Neuronal stem cell (in vitro differentiated cells): ENCODE measurements around the gene EML1.

Experiments
- DNase-seq: peaks from one replicate; pipeline ENCODE4 v3.0.0-alpha.2; 2013; ENCODE audit warnings: low spot score
- H2AFZ ChIP-seq: one replicate; pipeline ENCODE4 v1.6.1; 2013; ENCODE audit warnings: mild to moderate bottlenecking, low read length, inconsistent platforms
- H2AK5ac ChIP-seq: 2 replicates; pipeline ENCODE4 v1.6.1; 2013; ENCODE audit warnings: low read depth, mild to moderate bottlenecking, inconsistent platforms, low read length, moderate library complexity, mixed read lengths
- H2BK120ac ChIP-seq: 2 replicates; pipeline ENCODE4 v1.6.1; 2013; ENCODE audit warnings: low read depth, mild to moderate bottlenecking, inconsistent platforms, low read length, moderate library complexity, mixed read lengths
- H2BK12ac ChIP-seq: one replicate; pipeline ENCODE4 v1.6.1; 2013; ENCODE audit warnings: low read length, inconsistent platforms
- H2BK15ac ChIP-seq: 2 replicates; pipeline ENCODE4 v1.6.1; 2013; ENCODE audit warnings: mild to moderate bottlenecking, low read length, inconsistent platforms, mixed read lengths
- H2BK5ac ChIP-seq: one replicate; pipeline ENCODE4 v1.6.1; 2013; ENCODE audit warnings: inconsistent platforms, mild to moderate bottlenecking, low read length, moderate library complexity
- H3K14ac ChIP-seq: one replicate; pipeline ENCODE4 v1.6.1; 2013; ENCODE audit warnings: low read length, inconsistent platforms
- H3K18ac ChIP-seq: 2 replicates; pipeline ENCODE4 v1.6.1; 2013; ENCODE audit warnings: low read length, inconsistent platforms
- H3K23ac ChIP-seq: 2 replicates; pipeline ENCODE4 v1.6.1; 2013; ENCODE audit warnings: low read depth, mild to moderate bottlenecking, mixed read lengths, low read length, inconsistent platforms; ENCODE audit not compliant: poor library complexity
- H3K27ac ChIP-seq: replicated peaks from 3 replicates; pipeline ENCODE4 v1.5.1; 2013; ENCODE audit warnings: low read length, inconsistent platforms
- H3K27me3 ChIP-seq, 3 experiments: 2 replicates each; pipeline ENCODE4 v1.6.1; 2013; ENCODE audit warnings: low read length in 3 of 3, mild to moderate bottlenecking in 2 of 3, inconsistent platforms in 1 of 3, low read depth in 1 of 3, mixed read lengths in 1 of 3, moderate library complexity in 1 of 3; ENCODE audit not compliant: control insufficient read depth in 3 of 3, insufficient read depth in 3 of 3
- H3K36me3 ChIP-seq, 2 donors: replicated peaks in 1 of 2; 2 replicates each; pipeline ENCODE4 v1.6.1; 2013; ENCODE audit warnings: low read length in 2 of 2; ENCODE audit not compliant: control insufficient read depth in 2 of 2, insufficient read depth in 2 of 2
- H3K4ac ChIP-seq: 2 replicates; pipeline ENCODE4 v1.6.1; 2013; ENCODE audit warnings: inconsistent platforms, mild to moderate bottlenecking, low read length, moderate library complexity
- H3K4me1 ChIP-seq, 2 donors: 1 replicate in 1 of 2; 2 replicates in 1 of 2; pipeline ENCODE4 v1.6.1; 2013; ENCODE audit warnings: low read length in 2 of 2, low read depth in 1 of 2; ENCODE audit not compliant: control insufficient read depth in 2 of 2, insufficient read depth in 1 of 2
- H3K4me2 ChIP-seq: one replicate; pipeline ENCODE4 v1.6.1; 2013; ENCODE audit warnings: mild to moderate bottlenecking, low read length, inconsistent platforms; ENCODE audit not compliant: insufficient read depth, poor library complexity, severe bottlenecking
- H3K4me3 ChIP-seq, 2 donors: 2 replicates each; pipeline ENCODE4 v1.5.1; 2013; ENCODE audit warnings: low read length in 2 of 2, mild to moderate bottlenecking in 2 of 2, inconsistent platforms in 1 of 2, moderate library complexity in 1 of 2
- H3K79me1 ChIP-seq: one replicate; pipeline ENCODE4 v1.6.1; 2013; ENCODE audit warnings: low read depth, mild to moderate bottlenecking, inconsistent platforms, low read length, moderate library complexity
- H3K9ac ChIP-seq: one replicate; pipeline ENCODE4 v1.6.1; 2013; ENCODE audit warnings: mild to moderate bottlenecking, low read depth, low read length, inconsistent platforms; ENCODE audit not compliant: poor library complexity
- H3K9me3 ChIP-seq, 2 donors: replicated peaks in 1 of 2; 2 replicates each; pipeline versions ENCODE3 to v1.6.1; 2013; ENCODE audit warnings: low read length in 2 of 2, mild to moderate bottlenecking in 2 of 2, inconsistent platforms in 1 of 2, low read depth in 1 of 2, mixed read lengths in 1 of 2, moderate library complexity in 1 of 2; ENCODE audit not compliant: control insufficient read depth in 2 of 2, insufficient read depth in 1 of 2
- H4K8ac ChIP-seq: one replicate; pipeline ENCODE4 v1.6.1; 2013; ENCODE audit warnings: low read depth, mild to moderate bottlenecking, inconsistent platforms, low read length, moderate library complexity
- H4K91ac ChIP-seq: one replicate; pipeline ENCODE4 v1.6.1; 2013; ENCODE audit warnings: low read length, low read depth, mild to moderate bottlenecking, inconsistent platforms; ENCODE audit not compliant: poor library complexity
- WGBS, 2 donors: extraction: QIAGEN DNeasy Blood & Tissue Kit; methylation state at CpG; one replicate each; pipeline ENCODE4 v1.1.7; 2013; ENCODE audit warnings: missing lambda C conversion rate in 2 of 2, mixed read lengths in 1 of 2; ENCODE audit not compliant: insufficient read length in 2 of 2, insufficient replicate concordance in 1 of 2; ENCODE audit errors: extremely low coverage in 2 of 2; 5-methylcytosine and 5-hydroxymethylcytosine counted together

Gene EML1

DNA sequence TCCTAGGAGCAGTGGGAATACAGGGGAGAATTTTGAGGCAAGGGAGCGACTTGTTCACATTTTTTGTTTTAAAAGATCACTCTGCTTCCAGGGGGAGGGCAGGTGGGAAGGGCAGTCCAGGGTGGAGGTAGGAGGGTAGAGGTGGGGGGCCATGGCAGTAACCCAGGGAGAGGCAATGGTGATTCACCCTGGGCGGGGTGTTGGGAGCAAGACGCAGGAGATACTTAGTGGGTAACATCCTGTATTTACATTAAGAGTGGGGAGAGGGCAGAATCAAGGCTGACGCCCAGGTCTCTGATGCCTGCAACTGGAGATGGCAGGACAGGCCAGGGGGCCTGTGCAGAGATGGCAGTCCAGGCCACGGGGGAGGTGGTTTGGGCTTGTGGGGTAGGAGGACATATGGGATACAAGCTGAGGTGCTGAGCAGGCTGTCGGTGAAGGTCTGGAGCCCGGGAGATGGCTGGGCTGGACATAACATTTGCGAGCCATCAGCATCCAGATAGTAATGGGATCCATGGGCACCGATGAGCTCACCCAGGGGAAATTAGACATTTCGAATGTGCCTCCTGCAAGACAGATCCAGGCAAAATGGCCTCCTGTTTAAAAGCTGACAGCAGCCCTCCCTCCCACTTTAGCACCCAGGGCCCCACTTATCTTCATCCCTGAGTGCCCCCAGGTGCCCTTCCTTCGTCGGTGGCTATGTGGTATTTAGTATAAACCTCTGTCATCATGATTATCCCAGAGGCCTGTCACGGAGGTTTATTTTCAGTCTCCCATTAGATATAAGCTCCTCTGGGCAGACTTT, 9.3 kb downstream of the EML1 start:
- DNase-seq = no peak
- no peak overlapping the region for H2BK5ac ChIP-seq
- no peak overlapping the region for H3K9ac ChIP-seq
- no peaks in the 10 kb centered on the region for H3K36me3 ChIP-seq
- peaks cover 1% of the 10 kb centered on the region for H3K79me1 ChIP-seq
- H3K4me3 ChIP-seq = no peak overlapping the region
- WGBS, 2 donors = no CpG with 5 or more reads among the region's 13 CpGs
- H3K14ac ChIP-seq = no peak overlapping the region
- no peak overlapping the region for H3K18ac ChIP-seq
- no peak overlapping the region for H4K8ac ChIP-seq
- H2BK12ac ChIP-seq = no peak overlapping the region
- no peak overlapping the region for H3K23ac ChIP-seq
- H2BK15ac ChIP-seq = no peak overlapping the region
- H2BK120ac ChIP-seq = no peak overlapping the region
- H2AK5ac ChIP-seq = no peak overlapping the region
- no peaks in the 10 kb centered on the region for H3K27me3 ChIP-seq
- H2AFZ ChIP-seq = no peak overlapping the region
- H3K4ac ChIP-seq = no peak overlapping the region
- H4K91ac ChIP-seq = no peak overlapping the region
- peaks cover 9 to 19% of the 10 kb centered on the region in 2 donors for H3K4me1 ChIP-seq
- H3K27ac ChIP-seq = no peak overlapping the region
- no peak overlapping the region for H3K4me2 ChIP-seq
- peaks cover 0 to 4% of the 10 kb centered on the region in 2 donors for H3K9me3 ChIP-seq

DNA sequence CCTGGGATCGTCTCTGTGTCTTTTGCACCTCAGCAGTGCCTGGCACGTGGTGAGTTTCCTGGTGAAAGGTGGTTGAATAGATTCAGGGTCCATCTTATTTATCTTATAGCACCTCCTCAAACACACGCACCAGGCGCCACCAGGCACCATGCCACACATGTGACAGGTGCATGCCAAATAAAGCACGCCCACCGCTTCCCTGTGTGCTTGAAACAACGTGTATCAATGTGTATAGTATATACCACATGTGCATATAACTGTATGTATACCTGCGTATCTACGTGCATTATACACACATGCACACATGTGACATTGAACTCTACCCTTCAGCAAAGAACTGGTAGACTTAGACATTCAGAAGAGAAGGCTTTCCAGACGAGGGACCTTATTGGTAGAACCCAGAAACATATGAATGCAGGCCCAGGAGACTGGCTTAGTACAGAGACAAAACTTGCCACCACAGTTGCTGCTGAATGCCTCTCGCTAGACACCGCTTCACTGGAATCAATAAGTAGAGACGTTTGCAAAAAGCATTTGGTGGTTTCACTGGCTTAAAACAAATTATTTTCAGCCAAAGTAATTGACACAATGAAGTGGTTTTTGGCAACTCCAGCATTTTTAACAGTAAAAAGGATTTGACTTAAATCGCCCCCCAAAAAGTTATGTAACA, 10.0 kb downstream of the EML1 start:
- H2BK5ac ChIP-seq = no peak overlapping the region
- no peak overlapping the region for H3K9ac ChIP-seq
- no peak overlapping the region for H3K4me3 ChIP-seq
- no peak overlapping the region for H2AFZ ChIP-seq
- no CpG with 5 or more reads among the region's 14 CpGs for WGBS, 2 donors
- H3K79me1 ChIP-seq = peaks cover 1% of the 10 kb centered on the region
- H3K27me3 ChIP-seq = no peaks in the 10 kb centered on the region
- H3K4me2 ChIP-seq = no peak overlapping the region
- H3K23ac ChIP-seq = no peak overlapping the region
- no peak overlapping the region for H3K18ac ChIP-seq
- H3K4me1 ChIP-seq = peaks cover 9 to 22% of the 10 kb centered on the region in 2 donors
- no peak overlapping the region for H4K8ac ChIP-seq
- no peak overlapping the region for H3K27ac ChIP-seq
- no peak for DNase-seq
- H3K4ac ChIP-seq = no peak overlapping the region
- H3K9me3 ChIP-seq = no peaks in the 10 kb centered on the region
- no peak overlapping the region for H2BK15ac ChIP-seq
- no peak overlapping the region for H2BK120ac ChIP-seq
- no peaks in the 10 kb centered on the region for H3K36me3 ChIP-seq
- no peak overlapping the region for H2BK12ac ChIP-seq
- peak overlapping the region; percentile 5 for H4K91ac ChIP-seq
- H3K14ac ChIP-seq = no peak overlapping the region
- H2AK5ac ChIP-seq = no peak overlapping the region

DNA sequence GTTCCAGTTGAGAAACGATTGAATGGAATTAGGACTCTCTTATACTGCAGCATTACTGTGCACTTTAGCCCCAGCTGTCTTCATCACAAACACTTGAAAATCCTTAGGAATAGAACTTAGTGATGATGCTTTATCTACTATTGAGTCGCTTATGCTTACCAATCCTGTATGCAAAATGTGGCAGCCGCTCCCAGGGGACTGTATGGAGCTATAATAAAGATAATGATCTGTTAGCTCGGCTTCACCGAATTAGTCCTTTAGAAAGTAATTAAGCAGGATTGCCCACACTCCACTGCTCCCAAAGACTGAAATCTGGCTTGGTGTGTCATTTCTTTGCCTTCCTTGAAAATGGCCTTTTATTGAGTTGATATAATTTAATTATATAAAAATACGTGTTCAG, 10.6 kb downstream of the EML1 start:
- H3K27ac ChIP-seq = no peak overlapping the region

DNA sequence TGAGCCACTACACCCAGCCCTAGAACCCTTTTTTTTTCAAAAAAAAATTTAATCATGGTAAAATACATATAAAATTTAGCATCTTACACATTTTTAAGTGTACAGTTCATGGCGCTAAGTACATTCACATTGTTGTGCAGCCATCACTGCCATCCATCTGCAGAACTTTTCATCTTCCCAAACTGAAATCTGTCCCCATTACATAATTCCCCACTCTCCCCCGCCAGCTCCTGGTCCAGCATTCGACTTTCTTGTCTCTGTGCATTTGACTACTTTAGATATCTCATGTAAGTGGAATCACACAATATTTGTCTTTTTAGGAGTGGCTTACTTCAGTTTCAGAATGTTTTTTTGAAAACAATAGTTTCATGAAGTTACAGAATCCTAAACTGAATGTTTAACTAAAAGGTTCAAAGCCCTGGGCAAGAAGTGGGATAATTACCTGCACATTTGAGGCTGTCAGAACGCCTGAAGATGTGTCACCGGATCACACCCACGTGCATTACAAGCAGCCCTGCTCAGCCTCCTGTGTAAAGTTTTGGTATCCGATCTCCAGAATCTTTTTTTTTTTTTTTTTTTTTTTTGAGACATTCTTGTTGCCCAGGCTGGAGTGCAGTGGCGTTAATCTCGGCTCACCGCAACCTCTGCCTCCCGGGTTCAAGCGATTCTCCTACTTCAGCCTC, 12.7 kb downstream of the EML1 start:
- H2AK5ac ChIP-seq = no peak overlapping the region
- no peak overlapping the region for H2BK15ac ChIP-seq
- no peak for DNase-seq
- H3K4me2 ChIP-seq = no peak overlapping the region
- no CpG with 5 or more reads among the region's 12 CpGs for WGBS, 2 donors
- H2AFZ ChIP-seq = no peak overlapping the region
- H3K9me3 ChIP-seq = no peaks in the 10 kb centered on the region
- H3K9ac ChIP-seq = no peak overlapping the region
- no peak overlapping the region for H3K18ac ChIP-seq
- H2BK120ac ChIP-seq = no peak overlapping the region
- H3K27ac ChIP-seq = no peak overlapping the region
- H3K4me3 ChIP-seq = no peak overlapping the region
- H2BK12ac ChIP-seq = no peak overlapping the region
- no peak overlapping the region for H3K23ac ChIP-seq
- H2BK5ac ChIP-seq = no peak overlapping the region
- H3K36me3 ChIP-seq = no peaks in the 10 kb centered on the region
- no peak overlapping the region for H4K91ac ChIP-seq
- no peak overlapping the region for H3K4ac ChIP-seq
- H4K8ac ChIP-seq = no peak overlapping the region
- H3K4me1 ChIP-seq = peaks cover 9 to 24% of the 10 kb centered on the region in 2 donors
- no peak overlapping the region for H3K14ac ChIP-seq
- no peaks in the 10 kb centered on the region for H3K27me3 ChIP-seq
- peaks cover under 1% of the 10 kb centered on the region for H3K79me1 ChIP-seq

More for the DNA sequence above, 10.6 kb downstream of the EML1 start:
- H3K9me3 ChIP-seq = no peaks in the 10 kb centered on the region
- no peak overlapping the region for H2AK5ac ChIP-seq
- H3K18ac ChIP-seq = no peak overlapping the region
- no peak overlapping the region for H3K23ac ChIP-seq
- WGBS, 2 donors = no CpG with 5 or more reads among the region's 6 CpGs
- H3K4ac ChIP-seq = no peak overlapping the region
- H3K36me3 ChIP-seq = no peaks in the 10 kb centered on the region
- H3K4me3 ChIP-seq = no peak overlapping the region
- no peak overlapping the region for H3K9ac ChIP-seq
- H4K91ac ChIP-seq = no peak overlapping the region
- DNase-seq = no peak
- H2BK5ac ChIP-seq = no peak overlapping the region
- no peak overlapping the region for H4K8ac ChIP-seq
- H2AFZ ChIP-seq = no peak overlapping the region
- no peak overlapping the region for H3K4me2 ChIP-seq
- no peaks in the 10 kb centered on the region for H3K27me3 ChIP-seq
- no peak overlapping the region for H2BK120ac ChIP-seq
- H2BK12ac ChIP-seq = no peak overlapping the region
- peaks cover 1% of the 10 kb centered on the region for H3K79me1 ChIP-seq
- H3K14ac ChIP-seq = no peak overlapping the region
- no peak overlapping the region for H2BK15ac ChIP-seq
- H3K4me1 ChIP-seq = peaks cover 9 to 22% of the 10 kb centered on the region in 2 donors
